Testis (tissue), 2 donors: ENCODE results near the gene CARD8.

Experiments
- CTCF ChIP-seq, 3 experiments: fragments of 450-650 bp in 2 of 3; fragments of 200-600 bp in 1 of 3; sonication (generic) in 1 of 3; IDR thresholded peaks; one replicate each; pipeline ENCODE4 v1.5.1; 2016 to 2019; ENCODE audit warnings: antibody characterized with exemption in 3 of 3, mild to moderate bottlenecking in 2 of 3, moderate library complexity in 1 of 3
- POLR2A ChIP-seq: fragments of 450-650 bp; IDR thresholded peaks from one replicate; pipeline ENCODE4 v1.6.1; 2017; ENCODE audit warnings: antibody characterized with exemption, mild to moderate bottlenecking, moderate library complexity

DNA sequence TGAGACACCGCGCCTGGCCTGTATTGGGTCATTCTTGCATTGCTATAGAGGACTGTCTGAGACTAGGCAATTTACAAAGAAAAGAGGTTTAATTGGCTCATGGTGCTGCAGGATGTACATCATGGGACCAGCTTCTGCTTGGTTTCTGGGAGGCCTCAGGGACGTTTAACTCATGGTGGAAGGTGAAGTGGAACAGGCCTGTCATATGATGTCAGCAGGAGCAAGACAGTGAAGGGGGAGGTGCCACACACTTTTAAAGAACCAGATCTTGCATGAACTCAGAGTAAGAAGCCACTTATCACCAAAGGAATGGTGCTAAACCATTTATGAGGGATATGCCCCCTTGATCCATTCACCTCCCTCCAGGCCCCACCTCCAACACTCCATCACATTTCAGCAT, 18.7 kb downstream of the CARD8 start:
- TF ChIP-seq CTCF (IDR thresholded peaks at IDR 0.05) (no peak), POLR2A (no peak)
